HepG2 (cell line): ENCODE results near the gene ALKBH2. TPM values are rescaled to one million over a fixed set of nuclear protein-coding genes. Genes with fewer than 3 reads are reported as not detected.

Experiments
- ARID2 ChIP-seq: sonication (generic); formaldehyde crosslinking; IDR thresholded peaks from 2 replicates; pipeline ENCODE4 v1.8.1; 2022; ENCODE audit warnings: mild to moderate bottlenecking, missing genetic modification reagents, borderline replicate concordance
- ATF3 ChIP-seq: sonication (generic); formaldehyde crosslinking; IDR thresholded peaks from 2 replicates; pipeline ENCODE4 v1.4.0; 2020; ENCODE audit warnings: missing genetic modification reagents
- BCLAF1 ChIP-seq: fragments of 450-650 bp; IDR thresholded peaks from 2 replicates; pipeline ENCODE4 v1.6.1; 2017; ENCODE audit warnings: mild to moderate bottlenecking
- HOXA5 ChIP-seq: sonication (generic); formaldehyde crosslinking; IDR thresholded peaks from 2 replicates; pipeline ENCODE4 v1.4.0; 2020; ENCODE audit warnings: missing genetic modification reagents
- KDM5B ChIP-seq: sonication (generic); formaldehyde crosslinking; IDR thresholded peaks from 2 replicates; pipeline ENCODE4 v1.4.0; 2020; ENCODE audit warnings: missing genetic modification reagents, mild to moderate bottlenecking, borderline replicate concordance
- MXD1 ChIP-seq: sonication (generic); formaldehyde crosslinking; IDR thresholded peaks from 2 replicates; pipeline ENCODE4 v1.4.0; 2020; ENCODE audit warnings: mild to moderate bottlenecking, missing genetic modification reagents
- MXD4 ChIP-seq: IDR thresholded peaks from 2 replicates; pipeline ENCODE4 v1.6.1; 2016; ENCODE audit warnings: mild to moderate bottlenecking, missing biosample characterization, missing genetic modification reagents
- ZFYVE20 ChIP-seq: sonication (generic); formaldehyde crosslinking; IDR thresholded peaks from 2 replicates; pipeline ENCODE4 v1.8.0; 2023; ENCODE audit warnings: low read depth, mild to moderate bottlenecking, moderate library complexity, missing genetic modification reagents, borderline replicate concordance
- ZNF281 ChIP-seq: sonication (generic); formaldehyde crosslinking; IDR thresholded peaks from 2 replicates; pipeline ENCODE4 v1.4.0; 2020; ENCODE audit warnings: missing genetic modification reagents, borderline replicate concordance
- ZNF557 ChIP-seq: sonication (generic); formaldehyde crosslinking; IDR thresholded peaks from 2 replicates; pipeline ENCODE4 v1.4.0; 2020; ENCODE audit warnings: missing genetic modification reagents
- ZNF883 ChIP-seq: sonication (generic); formaldehyde crosslinking; IDR thresholded peaks from 2 replicates; pipeline ENCODE4 v1.5.1; 2020; ENCODE audit warnings: mild to moderate bottlenecking, missing genetic modification reagents; ENCODE audit errors: not compliant biosample characterization
- polyA plus RNA-seq, 8 experiments: library from polyadenylated mRNA; depleted of rRNA in 3 of 8; stranded (reverse) in 7 of 8; unstranded in 1 of 8; fragments of >200 nt; fragmentation: Illumina TruSeq in 4 of 8; extraction: Trizol in 4 of 8; gene quantifications; 2 replicates each; pipeline versions ENCODE4 v1.2.1 to v1.2.3, GENCODE V29; 2011 to 2016; ENCODE audit warnings: low read depth in 4 of 8, missing spikeins in 1 of 8, mixed read lengths in 1 of 8; ENCODE audit not compliant: insufficient read depth in 1 of 8
- total RNA-seq, 5 experiments: library from RNA; depleted of rRNA; stranded (reverse); fragments of >200 nt; fragmentation: Illumina TruSeq; extraction: Trizol; gene quantifications; 2 replicates each; pipeline ENCODE4 v1.2.3, GENCODE V29; 2016; ENCODE audit warnings: low read depth in 1 of 5
- TF ChIP-seq, protein P1 (sequence below): sonication (generic); formaldehyde crosslinking; IDR thresholded peaks from 2 replicates; pipeline ENCODE4 v1.8.0; 2022; ENCODE audit warnings: mild to moderate bottlenecking, missing genetic modification reagents, borderline replicate concordance
- TF ChIP-seq, protein P2 (sequence below): sonication (generic); formaldehyde crosslinking; IDR thresholded peaks from 2 replicates; pipeline ENCODE4 v1.5.1; 2020; ENCODE audit warnings: mild to moderate bottlenecking, missing genetic modification reagents, moderate library complexity
- TF ChIP-seq, protein P3 (sequence below): sonication (generic); formaldehyde crosslinking; IDR thresholded peaks from 2 replicates; pipeline ENCODE4 v1.4.0; 2020; ENCODE audit warnings: missing genetic modification reagents

The ALKBH2 gene
- total and polyA plus RNA-seq, 2 of the 13 experiments (the other 11 are each of a cell fraction or from before 2014, with no cell fraction given): 21.0 to 40.5 TPM

DNA sequence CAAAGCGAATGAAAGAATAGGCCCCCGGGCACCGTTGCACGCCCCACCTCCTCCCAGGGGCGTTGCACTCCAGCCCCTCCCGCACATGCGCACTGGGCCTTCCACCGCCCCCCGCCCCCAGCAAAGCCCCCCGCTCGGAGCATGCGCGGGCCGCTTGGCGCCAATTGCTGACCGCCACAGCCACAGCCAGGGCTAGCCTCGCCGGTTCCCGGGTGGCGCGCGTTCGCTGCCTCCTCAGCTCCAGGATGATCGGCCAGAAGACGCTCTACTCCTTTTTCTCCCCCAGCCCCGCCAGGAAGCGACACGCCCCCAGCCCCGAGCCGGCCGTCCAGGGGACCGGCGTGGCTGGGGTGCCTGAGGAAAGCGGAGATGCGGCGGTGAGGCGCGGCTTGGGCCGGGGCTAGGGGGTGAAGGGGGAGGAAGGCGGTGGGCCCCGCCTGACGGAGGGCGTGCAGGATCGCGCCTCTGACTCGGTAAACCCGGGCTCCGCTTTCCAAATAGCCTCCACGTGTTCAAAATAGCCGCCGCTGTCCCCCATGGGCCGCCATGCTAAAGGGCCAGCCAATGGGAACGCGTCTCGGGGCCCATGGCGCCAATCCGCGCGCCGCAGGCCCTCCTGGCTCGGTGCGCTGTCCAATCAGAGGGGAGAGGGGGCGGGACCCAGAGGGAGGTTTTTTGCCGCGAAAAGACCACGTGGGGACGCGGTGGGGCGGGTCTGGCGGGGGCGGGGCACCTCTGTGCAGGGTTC, 4.3 kb upstream of the ALKBH2 start, which contains the start of gene UNG (continued):
- TF ChIP-seq, protein P1, sequence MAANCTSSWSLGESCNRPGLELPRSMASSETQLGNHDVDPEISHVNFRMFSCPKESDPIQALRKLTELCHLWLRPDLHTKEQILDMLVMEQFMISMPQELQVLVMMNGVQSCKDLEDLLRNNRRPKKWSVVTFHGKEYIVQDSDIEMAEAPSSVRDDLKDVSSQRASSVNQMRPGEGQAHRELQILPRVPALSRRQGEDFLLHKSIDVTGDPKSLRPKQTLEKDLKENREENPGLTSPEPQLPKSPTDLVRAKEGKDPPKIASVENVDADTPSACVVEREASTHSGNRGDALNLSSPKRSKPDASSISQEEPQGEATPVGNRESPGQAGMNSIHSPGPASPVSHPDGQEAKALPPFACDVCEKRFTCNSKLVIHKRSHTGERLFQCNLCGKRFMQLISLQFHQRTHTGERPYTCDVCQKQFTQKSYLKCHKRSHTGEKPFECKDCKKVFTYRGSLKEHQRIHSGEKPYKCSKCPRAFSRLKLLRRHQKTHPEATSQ (CRISPR knock-in tag): peak; percentile 72; the same call in 1 of the 2 replicates
- TF ChIP-seq ZNF281 (CRISPR knock-in tag) (no peak), BCLAF1 (no peak), ZFYVE20 (no peak), ZNF883 (CRISPR knock-in tag) (no peak), ARID2 (CRISPR knock-in tag) (peak; percentile 92; the same call in 1 of the 2 replicates), ATF3 (CRISPR knock-in tag) (no peak), HOXA5 (no peak), MXD4 (CRISPR knock-in tag) (peak; percentile 86), KDM5B (CRISPR knock-in tag) (no peak), MXD1 (CRISPR knock-in tag) (peak; percentile 87), ZNF557 (no peak)
- TF ChIP-seq, protein P2, sequence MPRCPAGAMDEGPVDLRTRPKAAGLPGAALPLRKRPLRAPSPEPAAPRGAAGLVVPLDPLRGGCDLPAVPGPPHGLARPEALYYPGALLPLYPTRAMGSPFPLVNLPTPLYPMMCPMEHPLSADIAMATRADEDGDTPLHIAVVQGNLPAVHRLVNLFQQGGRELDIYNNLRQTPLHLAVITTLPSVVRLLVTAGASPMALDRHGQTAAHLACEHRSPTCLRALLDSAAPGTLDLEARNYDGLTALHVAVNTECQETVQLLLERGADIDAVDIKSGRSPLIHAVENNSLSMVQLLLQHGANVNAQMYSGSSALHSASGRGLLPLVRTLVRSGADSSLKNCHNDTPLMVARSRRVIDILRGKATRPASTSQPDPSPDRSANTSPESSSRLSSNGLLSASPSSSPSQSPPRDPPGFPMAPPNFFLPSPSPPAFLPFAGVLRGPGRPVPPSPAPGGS (CRISPR knock-in tag): peak; percentile 71; the same call in 1 of the 2 replicates
- TF ChIP-seq, protein P3, sequence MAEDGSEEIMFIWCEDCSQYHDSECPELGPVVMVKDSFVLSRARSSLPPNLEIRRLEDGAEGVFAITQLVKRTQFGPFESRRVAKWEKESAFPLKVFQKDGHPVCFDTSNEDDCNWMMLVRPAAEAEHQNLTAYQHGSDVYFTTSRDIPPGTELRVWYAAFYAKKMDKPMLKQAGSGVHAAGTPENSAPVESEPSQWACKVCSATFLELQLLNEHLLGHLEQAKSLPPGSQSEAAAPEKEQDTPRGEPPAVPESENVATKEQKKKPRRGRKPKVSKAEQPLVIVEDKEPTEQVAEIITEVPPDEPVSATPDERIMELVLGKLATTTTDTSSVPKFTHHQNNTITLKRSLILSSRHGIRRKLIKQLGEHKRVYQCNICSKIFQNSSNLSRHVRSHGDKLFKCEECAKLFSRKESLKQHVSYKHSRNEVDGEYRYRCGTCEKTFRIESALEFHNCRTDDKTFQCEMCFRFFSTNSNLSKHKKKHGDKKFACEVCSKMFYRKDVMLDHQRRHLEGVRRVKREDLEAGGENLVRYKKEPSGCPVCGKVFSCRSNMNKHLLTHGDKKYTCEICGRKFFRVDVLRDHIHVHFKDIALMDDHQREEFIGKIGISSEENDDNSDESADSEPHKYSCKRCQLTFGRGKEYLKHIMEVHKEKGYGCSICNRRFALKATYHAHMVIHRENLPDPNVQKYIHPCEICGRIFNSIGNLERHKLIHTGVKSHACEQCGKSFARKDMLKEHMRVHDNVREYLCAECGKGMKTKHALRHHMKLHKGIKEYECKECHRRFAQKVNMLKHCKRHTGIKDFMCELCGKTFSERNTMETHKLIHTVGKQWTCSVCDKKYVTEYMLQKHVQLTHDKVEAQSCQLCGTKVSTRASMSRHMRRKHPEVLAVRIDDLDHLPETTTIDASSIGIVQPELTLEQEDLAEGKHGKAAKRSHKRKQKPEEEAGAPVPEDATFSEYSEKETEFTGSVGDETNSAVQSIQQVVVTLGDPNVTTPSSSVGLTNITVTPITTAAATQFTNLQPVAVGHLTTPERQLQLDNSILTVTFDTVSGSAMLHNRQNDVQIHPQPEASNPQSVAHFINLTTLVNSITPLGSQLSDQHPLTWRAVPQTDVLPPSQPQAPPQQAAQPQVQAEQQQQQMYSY (CRISPR knock-in tag): no peak
